K562 (cell line): ENCODE results near the gene SBK1.
"Not testable (repeated sequence)": the region's sequence is repeated elsewhere in the genome, so short reads cannot be mapped to it uniquely, and the experiment has no call there.

Experiments
- SIN3A ChIP-seq, 2 experiments: fragments of 150-350 bp in 1 of 2; IDR thresholded peaks; 2 replicates each; pipeline ENCODE4 v1.6.1; 2011 to 2016; ENCODE audit warnings: borderline replicate concordance in 2 of 2, low read depth in 2 of 2, low read length in 2 of 2, mild to moderate bottlenecking in 2 of 2, moderate library complexity in 2 of 2; ENCODE audit not compliant: control insufficient read depth in 1 of 2
- ZKSCAN1 ChIP-seq: fragments of 150-350 bp; IDR thresholded peaks from 2 replicates; pipeline ENCODE4 v1.6.1; 2016; ENCODE audit warnings: low read depth, low read length
- TF ChIP-seq, protein P1 (sequence below): fragments of 450-650 bp; IDR thresholded peaks from 2 replicates; pipeline ENCODE4 v1.6.1; 2017; ENCODE audit warnings: mild to moderate bottlenecking, moderate library complexity

DNA sequence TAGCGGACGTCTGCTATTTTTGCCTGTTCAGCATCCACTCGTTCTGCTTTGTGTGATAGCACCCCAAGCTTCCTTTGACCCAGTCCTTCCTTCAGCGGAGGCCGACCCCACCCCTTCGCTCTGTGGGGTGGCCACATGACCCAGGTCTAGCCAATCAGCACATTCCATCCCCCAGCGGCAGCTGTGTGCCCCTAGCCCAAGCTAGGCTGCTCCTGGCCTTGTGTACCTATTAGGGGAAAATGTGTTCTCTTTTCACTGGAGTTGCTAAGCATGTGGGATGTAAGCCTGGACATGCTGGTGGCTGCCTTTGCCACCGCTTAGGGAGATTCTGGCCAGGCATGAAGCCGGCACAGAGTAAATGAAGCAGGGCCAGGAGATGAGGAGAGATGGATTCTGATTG is 37.9 kb downstream of the SBK1 start:
- TF ChIP-seq, protein P1, sequence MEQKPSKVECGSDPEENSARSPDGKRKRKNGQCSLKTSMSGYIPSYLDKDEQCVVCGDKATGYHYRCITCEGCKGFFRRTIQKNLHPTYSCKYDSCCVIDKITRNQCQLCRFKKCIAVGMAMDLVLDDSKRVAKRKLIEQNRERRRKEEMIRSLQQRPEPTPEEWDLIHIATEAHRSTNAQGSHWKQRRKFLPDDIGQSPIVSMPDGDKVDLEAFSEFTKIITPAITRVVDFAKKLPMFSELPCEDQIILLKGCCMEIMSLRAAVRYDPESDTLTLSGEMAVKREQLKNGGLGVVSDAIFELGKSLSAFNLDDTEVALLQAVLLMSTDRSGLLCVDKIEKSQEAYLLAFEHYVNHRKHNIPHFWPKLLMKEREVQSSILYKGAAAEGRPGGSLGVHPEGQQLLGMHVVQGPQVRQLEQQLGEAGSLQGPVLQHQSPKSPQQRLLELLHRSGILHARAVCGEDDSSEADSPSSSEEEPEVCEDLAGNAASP = not testable (repeated sequence)
- TF ChIP-seq ZKSCAN1; SIN3A (IDR thresholded peaks at IDR 0.05; ENCODE audit: borderline replicate concordance in 2 of 2, control insufficient read depth in 1 of 2, low read depth in 2 of 2, low read length in 2 of 2): not testable (repeated sequence)
